H1 (cell line): Measurements from ENCODE around the gene NTN5. TPM values are rescaled to one million over a fixed set of nuclear protein-coding genes. Genes with fewer than 3 reads are reported as not detected.
A peak's percentile ranks its signal among the peaks of the same experiment; 100 is the strongest.
"Not testable (repeated sequence)": the region's sequence is repeated elsewhere in the genome, so short reads cannot be mapped to it uniquely, and the experiment has no call there.

Experiments
- CTCF ChIA-PET: fragments of 300-600 bp; sonication (Branson Sonifier 250); formaldehyde crosslinking; loops from one replicate; lab custom pipeline; 2021; ENCODE audit not compliant: partially characterized antibody; lab: Charles Lee
- POLR2A ChIA-PET: fragments of 300-600 bp; sonication (Branson Sonifier 250); formaldehyde crosslinking; loops from one replicate; lab custom pipeline; 2021; ENCODE audit warnings: inconsistent platforms; ENCODE audit not compliant: partially characterized antibody; lab: Charles Lee
- DNase-seq, 2 experiments: peaks; one replicate each; pipeline versions ENCODE4 v3.0.0 to v3.0.0-alpha.2; 2010 to 2022; ENCODE audit warnings: low spot score in 2 of 2, low read depth in 1 of 2, mixed read lengths in 1 of 2
- FAIRE-seq: peaks from 2 replicates; lab custom pipeline; 2011; peaks lifted over from hg19 to GRCh38; lab: Jason Lieb, UNC
- H2AFZ ChIP-seq: 2 replicates; pipeline ENCODE4 v1.8.1; 2012; ENCODE audit warnings: low read length, inconsistent platforms
- H2AK5ac ChIP-seq: 2 replicates; pipeline ENCODE4 v1.6.1; 2013; ENCODE audit warnings: low read depth, low read length
- H2BK120ac ChIP-seq: replicated peaks from 2 replicates; pipeline ENCODE3; 2013; ENCODE audit warnings: low read depth, low read length, inconsistent platforms
- H2BK12ac ChIP-seq: 2 replicates; pipeline ENCODE4 v1.6.1; 2013; ENCODE audit warnings: low read depth, low read length
- H2BK15ac ChIP-seq: 2 replicates; pipeline ENCODE4 v1.6.1; 2013; ENCODE audit warnings: low read length
- H2BK20ac ChIP-seq: 2 replicates; pipeline ENCODE4 v1.6.1; 2013; ENCODE audit warnings: low read length
- H2BK5ac ChIP-seq: 2 replicates; pipeline ENCODE4 v1.6.1; 2013; ENCODE audit warnings: low read depth, low read length
- H3K14ac ChIP-seq: 2 replicates; pipeline ENCODE4 v1.6.1; 2013; ENCODE audit warnings: inconsistent platforms; ENCODE audit not compliant: insufficient read length
- H3K18ac ChIP-seq: 2 replicates; pipeline ENCODE4 v1.6.1; 2013; ENCODE audit warnings: low read length; ENCODE audit errors: extremely low read depth
- H3K23ac ChIP-seq: 2 replicates; pipeline ENCODE4 v1.6.1; 2013; ENCODE audit warnings: inconsistent platforms; ENCODE audit not compliant: insufficient read length
- H3K23me2 ChIP-seq: 2 replicates; pipeline ENCODE4 v1.6.1; 2013; ENCODE audit warnings: low read depth, low read length
- H3K27ac ChIP-seq: 2 replicates; pipeline ENCODE4 v1.6.1; 2011; ENCODE audit warnings: low read depth, low read length, inconsistent platforms
- H3K27me3 ChIP-seq, 4 experiments: replicated peaks in 1 of 4; 1 replicate in 1 of 4; 2 replicates in 3 of 4; pipeline versions ENCODE4 v1.6.1 to v1.8.1; 2011 to 2013; ENCODE audit warnings: low read length in 3 of 4, mild to moderate bottlenecking in 3 of 4, inconsistent platforms in 2 of 4, mixed read lengths in 2 of 4, moderate library complexity in 1 of 4; ENCODE audit not compliant: control insufficient read depth in 3 of 4, insufficient read depth in 3 of 4; ENCODE audit errors: extremely low read depth in 1 of 4
- H3K36me3 ChIP-seq, 4 experiments: 2 replicates each; pipeline versions ENCODE4 v1.6.1 to v1.8.1; 2011 to 2013; ENCODE audit warnings: mild to moderate bottlenecking in 4 of 4, low read length in 3 of 4, moderate library complexity in 2 of 4, control low read depth in 1 of 4, inconsistent platforms in 1 of 4; ENCODE audit not compliant: insufficient read depth in 4 of 4, control insufficient read depth in 2 of 4
- H3K4ac ChIP-seq: replicated peaks from 2 replicates; pipeline ENCODE3; 2013; ENCODE audit warnings: low read length, low read depth, mixed read lengths, inconsistent platforms; ENCODE audit not compliant: insufficient read length
- H3K4me1 ChIP-seq, 4 experiments: replicated peaks in 1 of 4; 1 replicate in 1 of 4; 2 replicates in 3 of 4; pipeline versions ENCODE4 v1.6.1 to v1.8.1; 2011 to 2013; ENCODE audit warnings: low read length in 3 of 4, inconsistent platforms in 2 of 4, mixed read lengths in 1 of 4; ENCODE audit not compliant: insufficient read depth in 4 of 4, control insufficient read depth in 3 of 4
- H3K4me2 ChIP-seq, 2 experiments: 2 replicates each; pipeline versions ENCODE4 v1.6.1 to v1.8.1; 2011 to 2013; ENCODE audit warnings: low read depth in 2 of 2, low read length in 2 of 2, control low read depth in 1 of 2, inconsistent platforms in 1 of 2, mild to moderate bottlenecking in 1 of 2; ENCODE audit not compliant: insufficient read depth in 1 of 2
- H3K4me3 ChIP-seq, 4 experiments: fragments of 200-600, 300-600 bp in 1 of 4; sonication (generic), shearing (Covaris generic), sonication (Bioruptor Twin) in 1 of 4; 2 replicates each; pipeline versions ENCODE4 v1.5.1 to v1.8.1; 2011 to 2016; ENCODE audit warnings: low read length in 4 of 4, low read depth in 3 of 4, control low read depth in 2 of 4, inconsistent platforms in 2 of 4, mild to moderate bottlenecking in 2 of 4, mixed read lengths in 1 of 4, moderate library complexity in 1 of 4; ENCODE audit not compliant: insufficient read depth in 2 of 4; ENCODE audit errors: extremely low read depth in 1 of 4
- H3K56ac ChIP-seq: replicated peaks from 2 replicates; pipeline ENCODE3; 2013; ENCODE audit warnings: low read depth, mild to moderate bottlenecking, mixed read lengths, low read length, inconsistent platforms; ENCODE audit not compliant: insufficient read length
- H3K79me1 ChIP-seq: 2 replicates; pipeline ENCODE4 v1.6.1; 2013; ENCODE audit warnings: low read depth, low read length, control low read depth
- H3K79me2 ChIP-seq, 2 experiments: 2 replicates each; pipeline versions ENCODE4 v1.6.1 to v1.8.1; 2012 to 2013; ENCODE audit warnings: low read length in 2 of 2, mild to moderate bottlenecking in 2 of 2, inconsistent platforms in 1 of 2; ENCODE audit not compliant: insufficient read depth in 2 of 2, control insufficient read depth in 1 of 2
- H3K9ac ChIP-seq, 4 experiments: replicated peaks in 1 of 4; 1 replicate in 1 of 4; 2 replicates in 3 of 4; pipeline versions ENCODE4 v1.6.1 to v1.8.1; 2011 to 2013; ENCODE audit warnings: low read depth in 3 of 4, low read length in 3 of 4, control low read depth in 2 of 4, mild to moderate bottlenecking in 2 of 4, moderate library complexity in 2 of 4, inconsistent platforms in 1 of 4; ENCODE audit errors: extremely low read depth in 1 of 4
- H3K9me3 ChIP-seq, 2 experiments: 2 replicates each; pipeline versions ENCODE4 v1.6.1 to v1.8.1; 2012 to 2013; ENCODE audit warnings: mild to moderate bottlenecking in 2 of 2, moderate library complexity in 2 of 2, control low read depth in 1 of 2, inconsistent platforms in 1 of 2, low read depth in 1 of 2, low read length in 1 of 2, mixed read lengths in 1 of 2; ENCODE audit not compliant: insufficient read depth in 2 of 2
- H4K20me1 ChIP-seq, 2 experiments: replicated peaks in 1 of 2; 2 replicates each; pipeline versions ENCODE3 to v1.8.1; 2011 to 2013; ENCODE audit warnings: inconsistent platforms in 2 of 2, low read length in 2 of 2, mild to moderate bottlenecking in 1 of 2; ENCODE audit not compliant: insufficient read depth in 2 of 2, control insufficient read depth in 1 of 2
- H4K5ac ChIP-seq: 2 replicates; pipeline ENCODE4 v1.6.1; 2013; ENCODE audit warnings: low read length, low read depth, mixed read lengths, inconsistent platforms; ENCODE audit not compliant: insufficient read length
- H4K8ac ChIP-seq: 2 replicates; pipeline ENCODE4 v1.8.0; 2013; ENCODE audit warnings: mild to moderate bottlenecking, moderate library complexity, low read length, inconsistent platforms; ENCODE audit not compliant: insufficient read depth; ENCODE audit errors: extremely low read depth
- H4K91ac ChIP-seq: replicated peaks from 2 replicates; pipeline ENCODE3; 2013; ENCODE audit warnings: low read length, mixed read lengths, inconsistent platforms; ENCODE audit not compliant: insufficient read length
- CEBPB ChIP-seq: IDR thresholded peaks from 2 replicates; pipeline ENCODE4 v1.6.1; 2012; ENCODE audit warnings: low read depth, low read length
- WGBS, 2 experiments: shearing (Covaris generic) in 1 of 2; methylation state at CpG; one replicate each; pipeline versions ENCODE4 v1.1.6 to v1.1.7; 2013 to 2015; ENCODE audit warnings: low lambda C conversion rate in 2 of 2, mixed read lengths in 2 of 2, inconsistent platforms in 1 of 2, low coverage in 1 of 2, missing lambda C conversion rate in 1 of 2; ENCODE audit not compliant: insufficient replicate concordance in 2 of 2, insufficient coverage in 1 of 2, insufficient read length in 1 of 2; ENCODE audit errors: extremely low coverage in 1 of 2, missing lambda C conversion rate in 1 of 2; 5-methylcytosine and 5-hydroxymethylcytosine counted together
- polyA plus RNA-seq, 7 experiments: library from polyadenylated mRNA; depleted of rRNA in 3 of 7; stranded (reverse) in 5 of 7; unstranded in 2 of 7; fragments of >200 nt in 5 of 7; fragments of 200-250 nt in 2 of 7; gene quantifications; 1 replicate in 5 of 7; 2 replicates in 1 of 7; 4 replicates in 1 of 7; pipeline versions ENCODE4 v1.2.1 to v1.2.3, GENCODE V29; 2011 to 2013; ENCODE audit warnings: missing spikeins in 2 of 7, mixed read lengths in 2 of 7
- total RNA-seq: library from RNA; stranded (reverse); fragmentation: NEBNext Ultra II Directional; extraction: Animal tissue kit (Norgen Biotek cat#: 25700); gene quantifications from 2 replicates; pipeline ENCODE4 v1.2.1, GENCODE V29; 2021

The NTN5 gene
- total and polyA plus RNA-seq, 2 of the 8 experiments (the other 6 are each of a cell fraction or from before 2014, with no cell fraction given), result 0.47 to 0.85 TPM

GRCh38 chr19:48693629-48694028 is 20.8 kb upstream of the NTN5 start:
- H2BK120ac ChIP-seq, H3K79me1 ChIP-seq, H3K4me2 ChIP-seq, FAIRE-seq, H3K18ac ChIP-seq, H3K4me1 ChIP-seq, H2AFZ ChIP-seq, H2AK5ac ChIP-seq, H3K27ac ChIP-seq, H3K27me3 ChIP-seq, H3K23ac ChIP-seq, H3K36me3 ChIP-seq, H3K56ac ChIP-seq, H4K91ac ChIP-seq, DNase-seq, H2BK12ac ChIP-seq, H3K9me3 ChIP-seq, H3K4me3 ChIP-seq, H2BK20ac ChIP-seq, H2BK5ac ChIP-seq, H3K23me2 ChIP-seq, H2BK15ac ChIP-seq, H4K20me1 ChIP-seq, H3K14ac ChIP-seq, H3K79me2 ChIP-seq, H3K9ac ChIP-seq, H4K8ac ChIP-seq, H4K5ac ChIP-seq, H3K4ac ChIP-seq: not testable (repeated sequence)
- TF ChIP-seq CEBPB, result peak; percentile 33; the same call in 1 of the 2 replicates
- POLR2A ChIA-PET, result interaction anchor here (0.6 to 1.7 kb wide), 6 partner anchors 11 to 257 kb away, joined by 3 to 4 read pairs (median 4); no protein-coding TSS in a partner anchor
- 92% methylated on average over 9 of the region's 9 CpGs; no CpG with 5 or more reads in 1 of the 2 experiments for WGBS, 2 experiments
- CTCF ChIA-PET, result interaction anchor here (0.9 to 6.5 kb wide), 4 partner anchors 18 to 326 kb away, joined by 4 to 59 read pairs (median 9); partner anchors contain the start of gene NTN5
